Testis (tissue), 3 donors: Measurements from ENCODE around the gene ACSM5. TPM values are rescaled to one million over a fixed set of nuclear protein-coding genes. Genes with fewer than 3 reads are reported as not detected.
"Not testable (repeated sequence)": the region's sequence is repeated elsewhere in the genome, so short reads cannot be mapped to it uniquely, and the experiment has no call there.

Source experiments
- DNase-seq: peaks from one replicate; pipeline ENCODE4 v3.0.0-alpha.2; 2019
- H3K27ac ChIP-seq, 2 donors: fragments of 200-600 bp; sonication (generic); one replicate each; pipeline ENCODE4 v1.5.1; 2019
- H3K27me3 ChIP-seq: fragments of 200-600 bp; sonication (generic); one replicate; pipeline ENCODE4 v1.5.1; 2019
- H3K36me3 ChIP-seq: fragments of 200-600 bp; sonication (generic); one replicate; pipeline ENCODE4 v1.5.1; 2017; ENCODE audit warnings: low read depth; ENCODE audit errors: missing control alignments
- H3K4me1 ChIP-seq: fragments of 200-600 bp; sonication (generic); one replicate; pipeline ENCODE4 v1.5.1; 2019
- H3K4me3 ChIP-seq, 2 donors: fragments of 200-600 bp; sonication (generic); one replicate each; pipeline ENCODE4 v1.5.1; 2017 to 2019
- H3K9me3 ChIP-seq: fragments of 200-600 bp; sonication (generic); one replicate; pipeline ENCODE4 v1.5.1; 2017
- POLR2A ChIP-seq: fragments of 450-650 bp; IDR thresholded peaks from one replicate; pipeline ENCODE4 v1.6.1; 2017; ENCODE audit warnings: antibody characterized with exemption, mild to moderate bottlenecking, moderate library complexity
- WGBS, 2 donors: methylation state at CpG; one replicate each; pipeline ENCODE4 v1.1.5; 2018; 5-methylcytosine and 5-hydroxymethylcytosine counted together
- intact Hi-C: fragments of 100-400 bp; cut with DNase I; formaldehyde crosslinking; loops from one replicate; pipeline ENCODE4 v1.15.1; 2023; ENCODE audit warnings: low total_unique reads
- polyA plus RNA-seq: library from polyadenylated mRNA; stranded (reverse); fragments of 350-450 nt; fragmentation: Illumina TruSeq; extraction: RNeasy Lipid Tissue Mini Kit (QIAGEN cat#74804); gene quantifications from one replicate; pipeline ENCODE4 v1.2.3, GENCODE V29; 2014; ENCODE audit warnings: low read depth, low replicate concordance; ENCODE audit not compliant: insufficient read depth
- total RNA-seq, 2 donors: library from RNA; depleted of rRNA; stranded (reverse); fragments of >200 nt; gene quantifications; one replicate each; pipeline ENCODE4 v1.2.3, GENCODE V29; 2016
- TF ChIP-seq, protein P1 (sequence below), 3 experiments: fragments of 450-650 bp in 2 of 3; fragments of 200-600 bp in 1 of 3; sonication (generic) in 1 of 3; IDR thresholded peaks; one replicate each; pipeline ENCODE4 v1.5.1; 2016 to 2019; ENCODE audit warnings: antibody characterized with exemption in 3 of 3, mild to moderate bottlenecking in 2 of 3, moderate library complexity in 1 of 3

ACSM5 gene
- total and polyA plus RNA-seq, 3 donors from 2014 or later: 2.4 to 5.6 (median 5.3) TPM

GRCh38 chr16:20460313-20460712 is 51.0 kb downstream of the ACSM5 start:
- H3K27ac ChIP-seq, H3K36me3 ChIP-seq, H3K9me3 ChIP-seq, DNase-seq, intact Hi-C loops, H3K4me1 ChIP-seq, H3K4me3 ChIP-seq, H3K27me3 ChIP-seq: not testable (repeated sequence)
- WGBS, 2 donors: 95 to 100% methylated on average over 2 to 3 of the region's 4 CpGs

GRCh38 chr16:20468954-20469353 is 59.6 kb downstream of the ACSM5 start:
- H3K4me1 ChIP-seq, H3K27me3 ChIP-seq, H3K4me3 ChIP-seq, DNase-seq, H3K27ac ChIP-seq, H3K36me3 ChIP-seq, intact Hi-C loops, H3K9me3 ChIP-seq: not testable (repeated sequence)

DNA sequence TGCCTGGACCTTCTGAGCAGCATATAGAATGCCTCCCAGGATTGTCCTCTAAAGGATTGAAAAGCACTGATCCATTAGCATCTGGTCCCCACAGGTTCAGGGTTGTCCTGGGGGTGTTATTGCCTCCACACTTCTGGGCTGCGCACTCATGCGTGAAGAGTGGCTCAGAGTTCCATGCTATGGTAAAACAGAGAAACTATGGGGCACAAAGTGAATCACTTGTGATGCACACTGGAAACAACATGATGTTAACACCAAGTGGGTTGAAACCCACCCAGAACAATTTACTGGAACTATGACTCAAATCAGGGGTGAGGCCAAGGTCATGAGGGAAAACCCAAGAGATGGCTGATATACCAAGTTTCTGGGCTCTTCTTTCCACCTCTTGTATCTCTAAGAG is 60.6 kb downstream of the ACSM5 start:
- H3K9me3 ChIP-seq, H3K27me3 ChIP-seq, H3K4me1 ChIP-seq, H3K4me3 ChIP-seq, H3K27ac ChIP-seq, intact Hi-C loops, DNase-seq, H3K36me3 ChIP-seq: not testable (repeated sequence)
- 92 to 100% methylated on average over 2 of the region's 2 CpGs for WGBS, 2 donors

GRCh38 chr16:20470732-20471131 is 61.4 kb downstream of the ACSM5 start:
- H3K36me3 ChIP-seq, intact Hi-C loops, H3K9me3 ChIP-seq, H3K27ac ChIP-seq, H3K4me3 ChIP-seq, H3K4me1 ChIP-seq, DNase-seq, H3K27me3 ChIP-seq: not testable (repeated sequence)
- WGBS, 2 donors: 77 to 92% methylated on average over 1 of the region's 1 CpG

GRCh38 chr16:20477188-20477744 is 67.9 kb downstream of the ACSM5 start:
- intact Hi-C loops, H3K4me1 ChIP-seq, H3K4me3 ChIP-seq, H3K27me3 ChIP-seq, H3K27ac ChIP-seq, H3K36me3 ChIP-seq, H3K9me3 ChIP-seq, DNase-seq: not testable (repeated sequence)
- 68 to 79% methylated on average over 2 of the region's 2 CpGs for WGBS, 2 donors

GRCh38 chr16:20483989-20484388 is 74.7 kb downstream of the ACSM5 start:
- intact Hi-C loops, H3K9me3 ChIP-seq, H3K27me3 ChIP-seq, H3K4me1 ChIP-seq, H3K27ac ChIP-seq, DNase-seq, H3K4me3 ChIP-seq, H3K36me3 ChIP-seq: not testable (repeated sequence)
- WGBS, 2 donors: 60% methylated on average over 1 of the region's 1 CpG; no CpG with 5 or more reads in 1 of the 2 donors

GRCh38 chr16:20484726-20485125 is 75.4 kb downstream of the ACSM5 start:
- intact Hi-C loops: no loop called here
- TF ChIP-seq, protein P1, sequence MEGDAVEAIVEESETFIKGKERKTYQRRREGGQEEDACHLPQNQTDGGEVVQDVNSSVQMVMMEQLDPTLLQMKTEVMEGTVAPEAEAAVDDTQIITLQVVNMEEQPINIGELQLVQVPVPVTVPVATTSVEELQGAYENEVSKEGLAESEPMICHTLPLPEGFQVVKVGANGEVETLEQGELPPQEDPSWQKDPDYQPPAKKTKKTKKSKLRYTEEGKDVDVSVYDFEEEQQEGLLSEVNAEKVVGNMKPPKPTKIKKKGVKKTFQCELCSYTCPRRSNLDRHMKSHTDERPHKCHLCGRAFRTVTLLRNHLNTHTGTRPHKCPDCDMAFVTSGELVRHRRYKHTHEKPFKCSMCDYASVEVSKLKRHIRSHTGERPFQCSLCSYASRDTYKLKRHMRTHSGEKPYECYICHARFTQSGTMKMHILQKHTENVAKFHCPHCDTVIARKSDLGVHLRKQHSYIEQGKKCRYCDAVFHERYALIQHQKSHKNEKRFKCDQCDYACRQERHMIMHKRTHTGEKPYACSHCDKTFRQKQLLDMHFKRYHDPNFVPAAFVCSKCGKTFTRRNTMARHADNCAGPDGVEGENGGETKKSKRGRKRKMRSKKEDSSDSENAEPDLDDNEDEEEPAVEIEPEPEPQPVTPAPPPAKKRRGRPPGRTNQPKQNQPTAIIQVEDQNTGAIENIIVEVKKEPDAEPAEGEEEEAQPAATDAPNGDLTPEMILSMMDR (IDR thresholded peaks at IDR 0.05): no peak
- TF ChIP-seq POLR2A: no peak
- no peak for DNase-seq
- Histone ChIP-seq H3K4me1 (no peaks in the 10 kb centered on the region), H3K4me3 (no peak overlapping the region), H3K27ac (no peak overlapping the region), H3K27me3 (no peaks in the 10 kb centered on the region), H3K9me3 (no peaks in the 10 kb centered on the region), H3K36me3 (no peaks in the 10 kb centered on the region)
- 88 to 100% methylated on average over 1 of the region's 1 CpG for WGBS, 2 donors

- Histone ChIP-seq H3K4me3 (no peak overlapping the region), H3K27ac (no peak overlapping the region), H3K27me3 (no peaks in the 10 kb centered on the region), H3K9me3 (no peaks in the 10 kb centered on the region), H3K4me1 (no peaks in the 10 kb centered on the region), H3K36me3 (no peaks in the 10 kb centered on the region)
- WGBS, 2 donors: 74 to 83% methylated on average over 1 of the region's 1 CpG
- no peak for DNase-seq
- TF ChIP-seq, protein P1 (IDR thresholded peaks at IDR 0.05): no peak
- TF ChIP-seq POLR2A: no peak
- intact Hi-C loops: no loop called here
Observed at GRCh38 chr16:20485408-20485807, 76.1 kb downstream of the ACSM5 start.
